Right ventricle myocardium inferior (tissue), 1 donor: ENCODE measurements around the gene TBC1D9B. TPM values are rescaled to one million over a fixed set of nuclear protein-coding genes. Genes with fewer than 3 reads are reported as not detected.

Source experiments
- ATAC-seq: fragments of 200-7000 bp; cut with Tn5 transposase; one replicate; pipeline ENCODE4 v1.9.1; 2020; ENCODE audit warnings: mild to moderate bottlenecking, moderate library complexity
- DNase-seq: peaks from one replicate; pipeline ENCODE4 v3.0.0; 2021; ENCODE audit errors: missing footprints
- intact Hi-C: fragments of 100-400 bp; cut with DNase I; formaldehyde crosslinking; loops from one replicate; pipeline ENCODE4 v1.11.0; 2022
- total RNA-seq: library from RNA; stranded (reverse); fragmentation: NEBNext Ultra II Directional; extraction: Animal tissue kit (Norgen Biotek cat#: 25700); gene quantifications from one replicate; pipeline ENCODE4 v1.2.1, GENCODE V29; 2021
- donor health status: DM: no; HTN: yes; CAD: no; lungs with severe emphysema.

The TBC1D9B gene
- total RNA-seq, 1 donor from 2014 or later, result 37.1 TPM

DNA sequence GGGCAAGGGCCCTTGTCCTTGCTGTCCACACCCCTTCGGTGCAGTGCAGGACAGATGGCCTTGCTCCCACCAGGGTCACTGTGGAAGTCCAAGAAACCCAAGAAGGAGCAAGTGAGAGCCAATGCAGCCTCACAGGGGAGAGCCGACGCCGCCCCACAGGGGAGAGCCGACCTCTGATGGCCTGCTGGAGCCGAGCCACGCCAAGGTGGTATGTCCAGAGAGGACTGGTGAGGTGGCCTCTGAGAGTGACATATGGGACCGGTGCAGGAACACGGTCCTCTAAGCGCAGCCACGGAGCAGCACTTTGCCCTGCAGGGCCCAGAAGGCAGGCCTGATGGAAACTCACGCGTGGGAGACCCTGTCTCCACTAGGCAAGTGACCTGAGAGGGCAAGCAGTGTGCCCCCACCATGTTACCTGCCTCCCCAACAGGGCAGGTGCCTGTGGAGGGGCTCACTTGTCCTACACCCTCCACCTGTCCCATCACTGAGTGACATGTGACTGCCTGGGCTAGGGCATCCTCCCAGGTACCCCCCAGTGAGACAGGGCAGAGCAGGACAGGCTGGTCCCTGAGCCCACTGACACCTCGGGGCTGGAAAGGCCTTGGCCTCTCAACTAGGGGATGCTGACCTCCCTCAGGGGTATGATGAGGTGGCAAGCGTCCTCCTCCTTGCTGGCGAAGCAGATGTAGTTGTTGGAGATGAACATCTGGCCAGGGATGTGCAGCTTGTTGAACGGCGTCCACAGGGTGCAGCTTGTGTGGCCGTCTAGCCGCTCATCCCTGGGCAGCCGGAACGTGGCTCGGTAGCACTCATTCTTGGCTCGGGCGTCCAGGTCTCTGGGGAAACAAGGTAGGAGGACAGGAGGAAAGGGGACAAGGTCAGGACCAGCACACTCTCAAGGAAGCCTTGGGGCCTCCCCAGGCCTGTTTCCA is 16.7 kb downstream of the TBC1D9B start:
- intact Hi-C loops, result no loop called here
- DNase-seq (no peak), ATAC-seq (no peak)

DNA sequence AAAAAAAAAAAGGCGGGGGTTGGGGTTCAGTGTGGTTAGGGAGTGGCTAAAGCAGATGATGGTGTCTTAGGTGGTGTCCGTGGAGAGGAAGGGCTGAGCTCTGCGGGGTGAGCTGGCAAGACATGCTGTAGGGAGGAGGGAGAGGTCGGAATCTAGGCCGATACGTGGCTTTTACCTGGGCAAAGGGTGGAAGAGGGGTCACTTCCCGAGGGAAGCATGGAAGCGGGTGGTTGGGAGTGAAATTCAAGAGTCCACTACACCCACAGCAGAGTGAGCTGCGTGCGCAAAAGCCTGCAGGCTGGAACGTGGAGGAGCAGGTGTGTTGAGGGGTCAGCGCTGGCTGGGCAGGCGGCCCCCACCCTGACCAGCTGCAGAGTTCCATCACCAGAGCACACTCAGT is 17.8 kb downstream of the TBC1D9B start:
- DNase-seq (no peak), ATAC-seq (no peak)
- intact Hi-C loops, result no loop called here

DNA sequence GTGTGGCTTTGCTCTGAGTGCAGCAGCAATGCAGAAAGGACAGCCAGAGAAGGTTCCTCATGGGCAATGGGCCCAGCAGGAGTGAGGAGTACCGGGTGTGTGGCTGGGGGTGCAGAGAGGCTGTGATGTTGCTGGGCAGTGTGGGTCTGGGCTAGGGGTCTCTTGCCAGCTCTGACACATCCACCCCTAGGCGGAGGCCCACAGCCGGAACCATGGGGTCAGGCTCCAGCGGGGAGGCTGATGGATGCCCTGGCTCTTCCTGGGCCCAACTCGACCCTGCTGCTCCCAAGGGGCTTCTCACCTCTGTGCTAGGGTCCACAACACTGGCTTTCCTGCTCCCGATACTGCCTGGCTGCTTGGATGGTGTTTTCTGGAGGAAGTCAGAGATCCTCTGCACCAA is 19.9 kb downstream of the TBC1D9B start:
- DNase-seq (no peak), ATAC-seq (no peak)
- intact Hi-C loops, result no loop called here

DNA sequence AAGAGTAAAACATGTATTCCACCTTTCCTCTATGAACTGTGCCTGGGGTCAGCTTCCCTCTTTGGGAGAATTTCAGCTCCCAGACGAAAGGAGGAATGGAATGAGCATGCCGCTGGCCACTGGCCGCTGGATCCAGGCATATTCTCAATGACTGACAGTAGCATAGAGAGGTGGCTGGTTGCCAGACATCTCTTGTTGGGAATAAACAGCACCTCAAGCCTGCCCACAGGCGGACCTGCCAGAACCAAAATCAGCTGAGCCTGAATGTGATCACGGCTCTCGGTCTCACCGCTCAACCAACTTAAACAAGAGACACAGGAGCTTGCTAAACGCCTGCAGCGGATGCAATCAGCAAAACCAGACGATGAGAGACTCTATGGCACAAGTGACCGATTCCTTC is 20.6 kb downstream of the TBC1D9B start:
- ATAC-seq (peak; percentile 69), DNase-seq (no peak)
- intact Hi-C loops, result no loop called here

DNA sequence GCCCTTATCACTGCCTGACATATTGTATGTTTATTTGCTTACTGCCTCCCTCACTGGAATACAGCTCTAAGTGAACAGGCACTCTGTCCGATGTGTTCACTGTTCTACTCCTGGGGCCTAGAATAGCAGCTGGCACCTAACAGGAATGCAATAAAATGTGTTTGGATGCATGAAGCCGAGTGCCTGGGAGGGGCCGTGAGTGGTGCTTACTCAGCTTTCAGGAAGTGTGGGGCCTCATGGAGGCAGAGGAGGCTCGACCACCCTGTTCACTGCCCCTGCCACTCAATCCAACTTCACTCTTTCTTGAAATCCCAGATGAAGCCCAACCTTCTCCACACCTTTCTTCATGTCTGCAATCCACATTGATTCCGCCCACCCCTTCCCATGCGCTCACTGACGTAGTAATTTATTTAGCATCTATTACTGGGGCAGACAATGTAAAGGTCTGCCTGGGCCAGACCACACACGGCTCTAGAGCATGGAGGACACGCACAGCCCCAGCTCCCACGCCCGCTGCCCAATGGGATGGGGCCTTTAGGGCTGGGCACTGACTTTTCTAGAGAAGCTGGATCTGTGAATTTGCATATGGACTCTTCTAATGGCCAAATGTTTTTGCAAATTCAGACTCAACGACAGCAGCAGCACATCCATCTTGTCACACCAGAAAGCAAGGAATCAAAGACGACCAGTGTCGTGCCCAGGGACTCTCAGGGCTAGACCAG is 21.3 kb downstream of the TBC1D9B start:
- peak; percentile 28 for ATAC-seq
- no peak for DNase-seq
- intact Hi-C loops, result no loop called here

DNA sequence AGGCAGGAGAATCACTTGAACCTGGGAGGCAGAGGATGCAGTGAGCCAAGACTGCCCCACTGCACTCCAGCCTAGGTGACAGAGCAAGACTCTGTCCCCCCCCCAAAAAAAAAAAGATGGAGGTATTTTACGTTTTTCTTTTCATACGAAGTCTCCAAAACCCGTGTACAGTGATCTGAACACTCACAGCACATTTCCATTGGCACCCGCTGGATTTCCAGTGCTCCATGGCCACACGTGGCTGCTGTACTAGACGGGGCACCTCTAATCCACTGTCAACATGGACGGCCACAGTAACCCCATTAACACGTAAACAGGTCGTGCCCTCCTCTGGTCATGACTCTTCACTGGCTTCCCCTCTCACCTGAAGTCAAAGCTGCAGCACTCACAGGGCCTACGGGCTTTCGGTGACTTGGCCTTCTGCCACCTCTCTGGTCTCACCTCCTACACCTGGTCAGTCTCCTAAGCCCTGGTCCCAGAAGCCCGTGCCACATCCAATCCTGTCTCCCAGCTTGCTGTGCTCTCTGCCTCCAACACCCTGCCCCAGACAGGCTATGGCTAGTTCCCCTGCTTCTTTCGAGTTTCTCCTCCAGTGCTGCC is 22.1 kb downstream of the TBC1D9B start:
- DNase-seq, result no peak
- intact Hi-C loops, result no loop called here
- no peak for ATAC-seq

DNA sequence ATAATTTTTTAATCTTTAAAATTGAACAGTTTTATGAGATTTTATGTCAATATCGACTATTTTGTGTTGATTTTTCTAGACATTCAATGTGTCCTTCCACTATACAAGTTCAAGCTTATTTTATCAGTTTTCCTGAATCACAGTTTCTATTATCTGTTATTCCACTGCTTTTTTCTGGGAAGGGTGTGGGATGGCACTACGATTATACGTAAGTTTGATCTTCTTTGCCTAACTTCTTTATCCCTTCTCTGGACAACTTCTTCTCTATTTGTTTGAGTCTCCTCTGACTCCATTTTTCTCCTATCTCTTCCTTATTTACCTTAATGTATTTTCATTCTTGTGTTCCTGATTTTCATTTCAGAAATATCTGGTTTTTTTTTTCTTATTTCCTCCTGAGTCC is 24.5 kb downstream of the TBC1D9B start:
- ATAC-seq (no peak), DNase-seq (no peak)
- intact Hi-C loops, result no loop called here

DNA sequence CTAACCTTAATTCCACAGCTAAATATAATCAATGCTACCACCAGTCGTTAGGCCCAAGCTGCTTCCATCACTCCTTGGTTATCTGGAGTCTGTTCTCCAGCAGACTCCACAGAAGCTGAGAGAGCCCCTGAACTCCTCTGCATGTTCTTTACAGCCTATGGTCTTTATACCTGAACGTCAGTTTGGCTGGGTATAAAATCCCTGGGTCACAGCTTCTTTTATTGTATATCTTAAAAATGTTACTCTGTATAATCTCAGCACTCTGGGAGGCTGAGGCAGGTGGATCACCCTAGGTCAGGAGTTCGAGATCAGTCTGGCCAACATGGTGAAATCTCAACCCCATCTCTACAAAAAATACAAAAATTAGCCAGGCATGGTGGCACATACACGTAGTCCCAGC is 25.4 kb downstream of the TBC1D9B start:
- DNase-seq, result no peak

DNA sequence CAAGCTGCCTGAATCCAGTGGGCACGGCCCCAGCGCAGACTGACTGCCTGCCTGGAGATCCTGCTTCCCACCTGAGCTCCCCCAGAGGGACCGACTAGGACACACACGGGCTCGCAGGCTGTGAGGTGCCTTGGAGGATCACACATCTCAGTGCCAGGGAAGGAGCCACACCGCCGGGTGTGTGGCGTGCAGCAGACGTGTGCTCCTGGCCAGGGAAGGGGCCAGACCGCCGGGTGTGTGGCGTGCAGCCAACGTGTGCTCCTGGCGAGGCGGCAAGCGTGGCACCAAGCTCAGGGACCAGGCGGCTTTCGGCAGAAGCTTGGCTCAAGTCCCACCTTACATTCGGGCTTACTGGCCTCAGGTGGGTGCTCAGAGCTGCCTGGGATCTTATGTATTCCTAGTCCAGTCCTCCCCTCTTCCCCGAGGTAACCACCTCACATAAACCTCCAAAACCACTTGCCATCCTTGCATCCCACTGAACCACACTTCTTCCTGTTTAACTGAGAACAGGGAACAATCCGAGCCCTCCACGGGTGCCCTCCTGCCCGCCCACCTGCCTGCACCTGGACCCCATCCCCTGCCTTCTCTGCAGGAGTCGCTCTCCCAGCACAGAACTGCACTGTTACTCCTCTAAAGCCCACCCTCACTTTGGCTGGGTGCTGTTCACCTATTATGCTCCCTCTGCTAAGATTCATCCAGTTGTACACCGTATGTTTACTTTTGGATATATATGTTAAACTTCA is 26.7 kb downstream of the TBC1D9B start:
- ATAC-seq, result no peak
- no peak for DNase-seq
- intact Hi-C loops, result no loop called here

More for the DNA sequence above, 25.4 kb downstream of the TBC1D9B start:
- intact Hi-C loops, result no loop called here
- ATAC-seq, result no peak

DNA sequence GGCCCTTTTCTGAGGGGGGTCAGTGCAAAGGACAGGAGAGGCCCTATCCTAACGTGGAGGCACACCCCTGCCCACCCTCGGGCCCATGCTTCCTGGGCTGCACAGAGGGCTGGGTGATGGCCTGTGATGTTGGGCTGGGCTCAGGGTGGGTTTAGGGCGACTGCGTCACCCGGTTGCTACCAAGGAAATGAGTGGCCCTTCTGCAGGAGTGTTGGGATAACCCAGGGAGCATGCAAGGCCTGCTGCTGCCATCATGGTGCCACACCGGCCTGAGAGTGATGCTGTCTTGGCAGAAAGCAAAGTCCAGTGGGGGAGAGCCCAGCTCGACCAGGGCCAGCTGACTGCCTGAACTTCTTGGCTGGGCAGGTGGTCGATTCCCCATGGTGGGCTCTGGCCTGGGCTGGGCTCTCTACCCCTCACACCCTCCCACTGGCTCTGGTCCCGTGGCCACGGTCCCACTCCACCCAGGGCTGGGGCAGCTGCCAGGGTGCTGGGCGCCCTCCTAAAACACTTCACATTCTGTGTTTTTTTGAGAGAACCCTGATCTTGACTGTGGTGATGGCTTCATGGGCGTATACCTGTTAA is 27.5 kb downstream of the TBC1D9B start:
- ATAC-seq, result no peak
- intact Hi-C loops, result no loop called here

DNA sequence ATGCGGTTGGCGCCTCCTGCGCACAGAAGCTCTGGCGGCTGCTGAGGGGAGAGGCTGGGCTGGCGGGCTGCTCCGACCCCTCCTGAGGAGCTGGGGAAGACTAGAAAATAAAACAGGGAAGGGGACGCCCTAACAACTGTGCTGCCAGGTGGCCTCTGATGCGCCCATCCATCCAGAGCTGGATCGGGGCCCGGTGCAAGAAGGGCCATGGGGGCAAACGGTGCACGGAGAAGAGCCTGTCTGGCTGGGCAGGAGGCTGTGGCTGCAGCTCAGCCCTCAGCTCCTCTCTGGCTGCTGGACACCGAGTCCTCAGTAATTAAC is 28.0 kb downstream of the TBC1D9B start:
- DNase-seq (no peak), ATAC-seq (no peak)
- intact Hi-C loops, result no loop called here

More for the DNA sequence above, 27.5 kb downstream of the TBC1D9B start:
- DNase-seq, result no peak

DNA sequence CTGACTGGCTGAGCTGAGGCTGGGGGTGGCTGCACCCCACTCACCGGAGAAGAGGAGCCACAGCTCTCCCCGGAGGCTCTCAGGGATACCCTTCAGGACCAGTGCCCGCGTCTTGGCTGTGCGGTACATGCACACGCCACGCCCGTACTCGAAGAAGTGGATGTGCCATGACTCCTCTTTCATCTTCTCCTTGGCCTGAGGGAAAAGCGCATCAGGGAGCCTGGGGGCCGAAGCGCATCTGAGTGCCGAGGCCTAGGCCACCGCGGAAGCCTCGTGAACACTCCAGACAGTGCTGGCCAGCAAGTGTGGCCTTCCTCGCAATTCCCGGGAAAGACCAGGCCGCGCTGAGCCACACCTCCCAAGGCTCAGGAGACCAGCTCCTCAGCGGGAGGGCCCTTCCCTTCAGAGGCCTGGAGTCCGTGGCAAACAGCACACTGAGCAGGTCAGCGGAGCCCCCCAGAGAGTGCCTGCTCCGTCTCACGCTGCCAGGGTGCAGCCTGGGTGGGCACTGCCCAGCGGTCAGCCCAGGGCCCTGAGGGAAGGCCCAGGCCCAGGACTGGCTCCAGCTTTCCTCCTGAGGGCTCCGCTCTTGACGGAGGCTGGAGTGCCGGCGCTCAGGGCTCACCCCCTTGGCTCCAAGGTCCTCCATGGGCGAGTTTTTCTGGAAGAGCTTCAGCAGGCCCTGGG is 28.6 kb downstream of the TBC1D9B start:
- intact Hi-C loops, result no loop called here
- DNase-seq (no peak), ATAC-seq (no peak)

DNA sequence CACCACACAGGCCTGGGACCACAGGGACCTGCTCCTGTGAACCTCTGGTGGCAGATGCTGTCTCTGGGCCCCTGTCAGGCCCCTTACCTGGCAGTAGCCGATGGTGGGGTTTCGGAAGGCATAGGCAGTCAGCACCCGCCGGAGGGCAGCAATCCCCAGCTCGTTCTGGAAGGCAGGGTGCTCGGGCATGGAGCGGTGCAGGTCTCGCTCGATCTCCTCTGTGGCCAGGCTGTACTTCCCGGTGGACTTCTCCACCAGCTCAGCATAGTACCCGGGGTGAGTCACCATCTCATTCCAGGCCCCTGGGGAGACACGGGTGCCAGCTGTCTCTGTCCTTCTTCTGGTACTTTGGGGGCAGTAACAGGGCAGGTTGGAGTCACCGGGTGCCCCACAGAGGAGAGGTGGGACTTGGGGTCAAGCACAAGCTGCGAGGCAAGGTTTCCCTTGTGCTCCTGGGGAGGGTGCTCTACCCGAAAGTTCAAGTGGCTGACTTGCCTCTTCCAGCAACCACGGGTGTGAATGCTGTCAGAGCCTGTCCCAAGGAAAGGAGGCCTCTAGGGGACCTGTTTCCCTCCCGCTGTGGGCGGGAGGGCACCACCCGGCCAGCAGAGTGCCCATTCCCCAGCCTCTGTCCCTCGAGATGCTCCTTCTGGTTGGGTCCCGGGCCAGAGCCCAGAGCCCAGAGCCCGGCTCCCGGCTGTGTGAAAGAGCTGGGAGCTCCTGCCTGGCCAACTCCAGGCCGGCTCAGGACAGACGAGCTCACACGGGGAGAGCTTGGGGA is 29.3 kb downstream of the TBC1D9B start:
- DNase-seq (no peak), ATAC-seq (no peak)
- intact Hi-C loops, result no loop called here

DNA sequence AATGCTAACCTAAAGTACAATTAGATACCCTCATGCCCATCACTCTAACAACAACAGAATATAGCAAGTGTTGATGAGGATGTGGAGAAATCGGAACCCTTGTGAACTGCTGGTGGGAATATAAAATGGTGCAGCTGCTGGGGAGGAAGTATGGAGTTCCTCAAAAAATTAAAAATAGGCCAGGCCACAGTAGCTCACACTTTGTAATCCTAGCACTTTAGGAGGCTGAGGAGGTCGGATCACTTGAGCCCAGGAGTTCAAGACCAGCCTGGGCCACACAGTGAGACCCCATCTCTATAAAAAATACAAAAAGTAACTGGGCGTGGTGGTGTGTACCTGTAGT is 31.1 kb downstream of the TBC1D9B start:
- no peak for DNase-seq
- intact Hi-C loops, result no loop called here
- ATAC-seq, result no peak

DNA sequence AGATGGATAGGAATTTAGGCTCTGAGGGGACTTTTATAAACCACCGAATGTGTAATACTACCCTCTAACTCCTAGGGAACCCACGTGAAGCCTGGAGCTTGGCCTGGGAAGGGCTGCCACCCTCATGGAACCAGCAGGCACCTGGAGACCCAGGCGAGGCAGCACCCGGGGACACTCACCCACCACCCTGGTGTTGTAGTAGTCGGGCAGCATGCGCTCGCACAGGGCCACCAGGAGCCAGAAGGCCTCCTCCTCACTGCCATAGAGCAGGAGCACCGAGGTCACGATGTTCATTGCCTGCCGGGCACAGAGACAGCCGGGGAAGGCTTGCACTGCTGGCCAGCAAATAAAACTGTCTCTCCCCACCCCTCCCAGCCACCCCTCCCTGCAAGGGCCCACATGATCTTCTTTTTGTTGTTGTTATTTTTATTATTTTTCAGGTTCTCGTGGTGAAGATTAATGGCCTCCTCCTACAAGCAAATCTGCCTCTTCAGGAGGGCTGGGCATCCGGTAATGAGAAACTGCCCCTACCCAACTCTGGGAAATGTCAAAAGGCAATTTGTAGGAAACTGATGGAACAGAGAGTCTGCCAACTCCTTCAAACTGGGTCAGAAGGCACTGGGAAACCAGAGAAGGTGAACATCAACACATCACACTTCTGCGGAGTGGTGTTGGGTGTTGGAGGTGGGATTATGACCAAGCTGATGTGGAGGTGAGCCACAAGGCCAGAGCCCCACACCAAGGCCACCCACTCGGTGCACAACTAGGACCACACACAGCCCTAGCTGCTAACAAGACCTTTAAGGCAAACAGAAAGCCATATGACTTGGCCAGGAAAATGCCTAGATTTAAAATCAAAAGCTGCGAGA is 31.7 kb downstream of the TBC1D9B start:
- peak; percentile 3 for DNase-seq
- ATAC-seq, result no peak

DNA sequence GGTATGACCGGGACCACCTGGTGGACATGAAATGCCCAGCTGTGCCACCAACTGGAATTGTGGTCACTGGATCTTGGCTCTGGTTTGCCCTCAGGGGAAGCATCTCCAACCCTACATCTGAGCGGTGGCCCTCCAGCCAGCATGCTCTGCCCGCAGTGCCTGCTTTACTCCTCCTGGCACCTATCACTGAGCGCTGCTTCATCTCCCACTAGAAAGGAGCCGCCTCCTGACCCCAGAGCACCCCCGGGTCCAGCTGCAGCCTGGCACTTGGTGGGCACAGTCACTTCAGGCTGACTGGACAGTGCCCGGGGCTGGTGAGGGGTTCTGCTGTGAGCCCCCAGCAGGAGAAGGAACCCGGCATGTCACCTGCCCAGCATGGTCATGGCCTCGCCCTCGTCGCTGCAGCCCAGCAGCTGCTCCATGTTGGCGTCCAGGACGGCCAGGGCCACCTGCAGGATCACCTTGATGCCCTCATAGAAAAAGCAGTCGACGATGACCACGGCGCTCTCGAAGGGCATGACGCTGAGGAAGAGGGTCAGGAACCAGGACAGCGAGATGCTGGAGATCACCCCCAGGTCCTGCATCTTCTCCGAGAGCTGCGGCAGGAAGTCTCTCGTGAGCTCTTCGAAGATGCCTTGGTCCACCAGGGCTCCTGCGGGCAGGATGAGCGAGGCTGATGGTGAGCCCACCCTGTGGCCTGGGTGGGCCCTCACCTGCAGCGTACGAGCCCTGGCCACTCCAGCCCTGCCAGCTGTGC is 33.0 kb downstream of the TBC1D9B start:
- intact Hi-C loops, result loop anchor here (5.0 kb wide), 1 partner anchor 218 kb away; no protein-coding TSS in a partner anchor
- DNase-seq (peak; percentile 32), ATAC-seq (no peak)

More for the DNA sequence above, 31.7 kb downstream of the TBC1D9B start:
- intact Hi-C loops, result no loop called here
